GM13976 (cell line): ENCODE data around the gene SH3RF3.

ENCODE experiments used
- DNase-seq: peaks from one replicate; pipeline ENCODE4 v3.0.0; 2012; ENCODE audit warnings: low spot score
- CTCF ChIP-seq: IDR thresholded peaks from 2 replicates; pipeline ENCODE4 v1.5.1; 2012; ENCODE audit warnings: borderline replicate concordance, mild to moderate bottlenecking; ENCODE audit not compliant: insufficient read depth; ENCODE audit errors: extremely low read depth, missing control alignments, control extremely low read depth
- in situ Hi-C: fragments of 300-500 bp; cut with MboI; formaldehyde crosslinking; loops from one replicate; pipeline ENCODE4 v1.12.0; 2022; ENCODE audit warnings: low sequenced_read_pairs, mixed read lengths, inconsistent platforms; ENCODE audit not compliant: unreplicated experiment

The SH3RF3 gene

GRCh38 chr2:109129921-109130722, 1.1 kb downstream of the SH3RF3 start:
- no peak for TF ChIP-seq CTCF
- in situ Hi-C loops: loop anchor here (10.0 kb wide), 1 partner anchor 375 kb away; no protein-coding TSS in a partner anchor

GRCh38 chr2:109130723-109130995, 1.7 kb downstream of the SH3RF3 start:
- TF ChIP-seq CTCF: no peak
- DNase-seq: no peak
- in situ Hi-C loops: no loop called here

More at GRCh38 chr2:109129921-109130722, 1.1 kb downstream of the SH3RF3 start:
- DNase-seq: no peak

GRCh38 chr2:109131777-109132176, 2.8 kb downstream of the SH3RF3 start:
- no peak for DNase-seq
- in situ Hi-C loops: no loop called here
- TF ChIP-seq CTCF: no peak

- in situ Hi-C loops: no loop called here
- DNase-seq: no peak
- no peak for TF ChIP-seq CTCF
Measured at GRCh38 chr2:109132626-109133025, 3.6 kb downstream of the SH3RF3 start.

GRCh38 chr2:109133746-109134145, 4.7 kb downstream of the SH3RF3 start:
- in situ Hi-C loops: no loop called here
- TF ChIP-seq CTCF: no peak
- no peak for DNase-seq

GRCh38 chr2:109134741-109135358, 5.8 kb downstream of the SH3RF3 start:
- in situ Hi-C loops: no loop called here
- no peak for DNase-seq

More at GRCh38 chr2:109134741-109135358, 5.8 kb downstream of the SH3RF3 start:
- no peak for TF ChIP-seq CTCF
